GM19099 (cell line): ENCODE measurements around the gene PLEK2.

Source experiments
- POLR2A ChIP-seq: IDR thresholded peaks from 3 replicates; pipeline ENCODE4 v1.6.1; 2011; ENCODE audit warnings: low read depth; ENCODE audit not compliant: insufficient read length; ENCODE audit errors: extremely low read depth

Gene PLEK2

DNA sequence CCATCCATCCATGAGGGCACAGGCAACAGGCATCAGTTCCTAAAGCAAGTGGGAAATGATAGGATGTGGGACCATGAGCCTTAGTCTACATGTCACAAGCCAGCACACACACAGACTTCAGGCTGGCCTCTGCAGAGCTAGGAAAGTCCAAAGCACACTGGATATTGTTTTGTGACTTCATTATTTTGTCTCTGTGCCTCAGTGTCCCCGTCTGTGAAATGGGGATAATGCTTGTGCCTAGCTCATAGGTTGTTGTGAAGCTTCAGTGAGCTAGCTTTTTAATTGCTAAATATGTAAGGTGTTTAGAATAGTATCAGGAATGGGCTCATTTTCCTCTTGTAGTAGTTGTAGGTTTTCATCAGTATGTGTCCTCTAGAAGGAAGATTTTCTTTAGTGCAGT is 27.0 kb upstream of the PLEK2 start:
- no peak for TF ChIP-seq POLR2A

GRCh38 chr14:67436006-67436866 is 24.3 kb upstream of the PLEK2 start:
- no peak for TF ChIP-seq POLR2A

DNA sequence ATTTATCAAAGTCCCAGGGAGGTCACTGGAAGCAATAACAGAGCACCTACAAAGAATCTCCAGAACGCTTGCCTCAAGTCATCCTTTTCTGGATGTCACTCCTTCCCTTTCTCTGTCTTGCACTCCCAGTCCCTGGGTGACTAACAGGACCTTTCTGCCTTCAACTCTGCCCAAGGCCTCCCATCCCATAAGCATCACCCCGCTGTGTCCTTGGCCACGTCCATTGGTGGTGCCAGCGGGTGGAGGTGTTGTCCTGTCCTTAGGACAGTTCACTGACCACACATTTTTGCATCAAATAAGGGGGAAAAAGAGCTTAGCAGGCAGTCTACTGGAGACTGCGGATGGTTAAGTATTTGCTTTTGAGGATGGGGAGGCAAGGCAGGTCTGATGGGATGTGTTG is 23.6 kb upstream of the PLEK2 start:
- no peak for TF ChIP-seq POLR2A

DNA sequence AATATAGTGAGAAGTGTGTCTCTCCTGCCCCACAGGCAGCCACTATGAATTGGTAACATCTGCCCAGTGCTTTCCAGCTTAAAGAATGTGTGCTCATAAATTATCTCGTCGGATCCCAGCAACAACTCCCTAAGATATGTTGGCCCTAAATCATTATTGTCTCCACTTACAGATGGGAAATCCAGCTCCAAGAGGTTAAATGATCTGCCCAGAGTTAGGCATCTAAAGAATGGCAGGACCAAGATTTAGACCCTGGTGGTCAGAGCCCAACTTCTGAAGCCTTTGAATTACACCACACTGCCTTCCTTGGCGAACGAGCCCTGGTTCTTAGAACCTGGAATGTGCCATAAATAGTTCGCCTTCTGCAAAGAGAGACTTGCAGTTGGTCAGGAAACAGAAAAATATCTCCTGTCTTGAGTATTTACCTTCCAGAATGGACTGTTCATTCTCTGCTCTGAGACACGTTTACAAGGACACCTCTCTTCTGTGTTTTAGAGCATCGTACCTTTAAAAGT is 20.1 kb upstream of the PLEK2 start:
- TF ChIP-seq POLR2A, result no peak

DNA sequence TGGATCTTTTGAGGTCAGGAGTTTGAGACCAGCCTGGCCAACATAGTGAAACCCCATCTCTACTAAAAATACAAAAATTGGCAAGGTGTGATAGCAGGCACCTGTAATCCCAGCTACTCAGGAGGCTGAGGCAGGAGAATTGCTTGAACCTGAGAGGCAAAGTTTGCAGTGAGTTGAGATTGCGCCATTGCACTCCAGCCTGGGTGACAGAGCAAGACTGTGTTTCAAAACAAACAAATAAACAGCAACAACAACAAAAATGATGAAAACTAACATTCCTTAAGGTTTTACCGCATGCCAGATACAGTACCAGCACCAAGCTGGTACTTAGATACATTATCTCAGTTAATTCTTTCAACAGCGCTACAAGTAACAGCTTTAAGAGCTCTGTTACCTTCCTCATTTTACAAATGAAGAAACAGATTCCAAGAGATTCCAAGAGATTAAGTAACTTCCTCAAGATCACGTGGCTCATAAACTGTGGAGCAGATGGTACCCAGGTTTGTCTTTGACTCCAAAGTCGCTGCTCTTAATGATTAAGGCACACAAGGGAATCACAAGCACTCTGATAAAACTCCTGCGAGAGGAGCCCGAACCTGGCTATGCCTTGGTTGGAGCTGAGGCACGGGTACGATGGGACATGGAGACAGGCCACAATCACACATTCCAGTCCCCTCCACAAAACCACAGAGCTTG is 17.7 kb upstream of the PLEK2 start:
- TF ChIP-seq POLR2A, result no peak

GRCh38 chr14:67428501-67429031 is 16.6 kb upstream of the PLEK2 start:
- no peak for TF ChIP-seq POLR2A

- TF ChIP-seq POLR2A, result no peak
These were observed 15.1 kb upstream of the PLEK2 start for GRCh38 chr14:67426983-67427606.

DNA sequence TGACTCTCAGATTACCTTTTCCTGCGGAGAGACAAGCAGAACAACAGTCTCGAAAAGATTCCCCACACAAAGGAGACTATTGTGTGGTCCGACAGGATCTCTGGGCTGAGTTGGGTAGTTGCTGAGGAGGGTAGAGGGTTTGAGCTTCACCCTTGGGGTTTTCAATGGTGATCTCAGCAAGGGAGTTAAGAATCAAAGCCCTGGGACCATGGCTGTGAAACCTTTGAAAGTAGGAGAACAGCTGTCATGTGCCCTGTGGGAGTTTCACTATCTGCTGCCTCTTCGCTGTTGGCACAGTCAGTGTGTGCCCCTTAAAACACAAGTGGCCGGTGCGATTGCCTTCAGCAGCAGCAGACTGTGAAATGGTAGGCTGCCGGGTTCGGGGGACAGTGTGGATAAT is 14.2 kb upstream of the PLEK2 start:
- TF ChIP-seq POLR2A, result no peak

DNA sequence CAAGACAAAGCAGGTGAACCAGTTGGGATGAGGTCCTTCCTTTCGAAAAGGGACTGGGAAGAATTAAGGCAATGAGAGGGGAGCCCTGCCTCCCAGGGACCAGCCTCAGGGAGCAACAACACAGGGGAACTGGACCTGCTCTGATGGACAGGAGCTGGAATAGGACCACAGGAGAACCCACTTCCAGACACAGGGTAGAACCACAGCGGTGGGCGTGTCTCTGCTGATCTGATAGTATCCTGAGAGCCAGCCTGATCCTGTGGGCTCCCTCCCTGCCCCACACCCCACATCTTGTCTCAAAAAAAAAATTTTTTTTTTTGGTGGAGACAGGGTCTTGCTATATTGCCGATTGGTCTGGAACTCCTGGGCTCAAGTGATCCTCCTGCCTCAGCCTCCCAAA is 13.6 kb upstream of the PLEK2 start:
- TF ChIP-seq POLR2A, result no peak

GRCh38 chr14:67424539-67424938 is 12.6 kb upstream of the PLEK2 start:
- no peak for TF ChIP-seq POLR2A

GRCh38 chr14:67423424-67423823 is 11.5 kb upstream of the PLEK2 start:
- TF ChIP-seq POLR2A, result no peak

GRCh38 chr14:67421356-67422224 is 9.6 kb upstream of the PLEK2 start:
- TF ChIP-seq POLR2A, result no peak

GRCh38 chr14:67420102-67420739 is 8.3 kb upstream of the PLEK2 start:
- TF ChIP-seq POLR2A, result no peak
